Activated CD4-positive, CD25-positive, alpha-beta regulatory T cell treated with anti-CD3 and anti-CD28 coated beads, Interleukin-2, amount 50 U/mL, for 16 hours (primary cell): ENCODE measurements around the gene ALDH1A1.
"Not testable (repeated sequence)": the region's sequence is repeated elsewhere in the genome, so short reads cannot be mapped to it uniquely, and the experiment has no call there.

Experiments
- DNase-seq: peaks from one replicate; pipeline ENCODE4 v3.0.0-alpha.2; 2020; ENCODE audit warnings: low read depth, low spot score

ALDH1A1 gene

DNA sequence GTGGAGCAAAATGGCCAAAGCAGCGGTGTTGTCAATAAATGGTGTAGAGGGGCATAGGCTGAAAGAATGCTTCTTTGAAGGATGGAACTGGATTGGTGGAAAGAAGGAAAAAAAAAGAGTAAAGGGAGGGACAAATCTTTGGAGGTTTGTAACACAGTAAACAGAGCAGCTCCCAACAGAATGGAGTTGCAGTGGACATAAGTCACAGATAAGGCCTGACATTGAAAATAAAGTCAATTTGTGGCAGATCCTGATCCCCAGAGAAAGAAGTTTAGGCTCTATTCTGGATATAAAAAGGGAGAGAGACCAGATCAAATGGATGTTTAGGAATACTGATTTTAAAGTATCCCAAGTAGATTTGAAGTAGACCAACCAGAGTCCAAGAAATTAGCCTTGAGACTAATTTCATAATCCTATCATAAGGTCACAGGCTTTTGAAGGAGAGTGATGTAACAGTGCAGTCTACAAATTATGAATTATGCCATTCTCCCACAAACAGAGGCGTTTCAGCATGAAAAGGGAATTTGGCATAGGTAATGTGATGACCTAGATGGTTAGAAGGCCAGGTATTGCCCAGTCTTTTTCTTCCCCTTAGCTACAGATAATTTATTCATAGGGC, 8.9 kb downstream of the ALDH1A1 start:
- DNase-seq = no peak

GRCh38 chr9:72942451-72942850, 10.4 kb downstream of the ALDH1A1 start:
- no peak for DNase-seq

DNA sequence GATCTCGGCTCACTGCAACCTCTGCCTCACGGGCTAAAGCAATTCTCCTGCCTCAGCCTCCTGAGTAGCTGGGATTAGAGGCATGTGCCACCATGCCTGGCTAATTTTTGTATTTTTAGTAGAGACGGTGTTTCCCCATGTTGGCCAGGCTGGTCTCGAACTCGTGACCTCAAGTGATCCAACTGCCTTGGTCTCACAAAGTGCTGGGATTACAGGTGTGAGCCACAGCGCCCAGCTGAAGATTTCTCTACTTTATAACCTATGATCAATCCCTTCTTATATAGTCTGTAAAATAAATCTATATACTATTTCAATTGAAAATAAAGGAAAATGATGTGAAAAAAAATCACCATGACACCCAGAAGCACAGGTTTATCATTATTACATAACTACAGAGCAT, 13.3 kb downstream of the ALDH1A1 start:
- DNase-seq = not testable (repeated sequence)

GRCh38 chr9:72937545-72937944, 15.3 kb downstream of the ALDH1A1 start:
- DNase-seq = no peak

DNA sequence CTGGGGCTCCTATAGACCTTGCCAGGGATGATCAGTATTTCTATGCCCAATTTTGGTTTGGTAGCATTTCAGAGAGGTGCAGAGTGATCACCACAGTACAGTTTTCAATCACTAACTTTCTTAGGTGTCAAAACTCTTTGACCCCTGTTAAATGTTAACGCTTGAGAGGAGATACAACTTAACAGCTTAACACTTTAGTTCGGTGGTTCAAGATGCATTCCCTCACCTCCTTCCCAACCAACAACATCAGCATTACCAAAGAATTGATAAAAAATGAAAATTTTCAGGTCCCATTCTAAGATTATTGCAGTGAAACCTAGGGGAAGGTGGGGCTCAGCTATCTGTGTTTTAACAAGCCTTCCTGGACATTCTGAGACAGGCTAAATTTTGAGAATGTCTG, 16.2 kb downstream of the ALDH1A1 start:
- no peak for DNase-seq

DNA sequence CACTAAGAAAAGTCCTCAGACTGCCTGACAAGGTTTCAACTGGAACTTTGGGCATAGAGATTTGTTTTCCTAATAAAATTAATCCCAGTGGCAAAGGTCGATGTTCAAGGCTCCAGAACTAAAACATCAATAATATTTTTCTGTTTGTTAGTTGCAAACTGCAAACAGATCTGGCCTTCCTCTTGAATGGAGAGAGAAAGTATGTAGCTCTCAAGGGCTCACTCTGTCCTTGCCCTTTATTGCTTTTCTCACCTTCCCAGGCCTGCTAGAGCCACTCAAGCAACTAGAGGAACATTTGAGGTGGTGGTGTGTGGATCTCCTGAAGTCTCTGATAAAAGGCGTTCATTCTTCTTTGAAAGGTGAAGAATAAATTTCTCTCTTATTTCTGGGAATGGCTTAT, 16.6 kb downstream of the ALDH1A1 start:
- no peak for DNase-seq

DNA sequence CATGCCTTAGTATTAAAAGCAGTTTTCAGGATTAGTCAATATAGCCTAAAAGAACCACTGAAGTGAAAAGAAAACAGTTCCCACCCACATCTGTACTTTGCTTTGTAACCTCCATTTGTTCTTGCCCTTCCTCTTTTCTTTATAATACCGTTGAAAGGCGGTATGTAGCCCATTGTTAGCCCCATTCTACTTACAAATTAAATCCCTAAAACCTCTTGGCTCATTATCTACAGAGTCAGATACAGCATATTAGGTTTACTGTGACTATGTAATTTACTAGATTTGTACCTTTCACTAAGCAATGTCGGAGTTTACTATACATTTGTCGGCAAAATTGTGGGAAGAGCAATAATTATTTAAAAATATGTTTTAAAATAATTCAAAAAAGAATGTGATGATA, 17.3 kb downstream of the ALDH1A1 start:
- no peak for DNase-seq

GRCh38 chr9:72933730-72934665, 18.9 kb downstream of the ALDH1A1 start:
- no peak for DNase-seq

GRCh38 chr9:72932619-72933018, 20.2 kb downstream of the ALDH1A1 start:
- DNase-seq = no peak

- no peak for DNase-seq
Observed at GRCh38 chr9:72931897-72932296, 21.0 kb downstream of the ALDH1A1 start.

- DNase-seq = no peak
Observed at GRCh38 chr9:72931437-72931836, 21.4 kb downstream of the ALDH1A1 start.

DNA sequence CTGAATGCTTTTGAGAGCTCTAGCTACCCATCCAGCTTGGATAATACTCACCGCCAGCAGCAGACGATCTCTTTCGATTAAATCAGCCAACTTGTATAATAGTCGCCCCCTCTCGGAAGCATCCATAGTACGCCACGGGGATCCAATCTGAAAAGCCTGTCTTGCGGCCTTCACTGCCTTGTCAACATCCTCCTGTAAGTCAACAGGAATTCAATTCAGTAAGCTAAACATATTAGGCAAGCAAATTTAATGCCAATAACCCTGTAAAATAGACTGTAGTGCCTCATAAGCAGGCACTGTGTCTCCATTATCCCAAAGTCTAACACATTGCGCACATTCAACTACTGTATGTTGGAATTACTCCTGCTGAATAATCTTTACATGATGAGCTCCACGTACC, 22.0 kb downstream of the ALDH1A1 start:
- DNase-seq = no peak

GRCh38 chr9:72929542-72929941, 23.3 kb downstream of the ALDH1A1 start:
- DNase-seq = no peak

GRCh38 chr9:72928042-72928507, 24.8 kb downstream of the ALDH1A1 start:
- DNase-seq = no peak

- DNase-seq = no peak
Observed at GRCh38 chr9:72926506-72926905, 26.3 kb downstream of the ALDH1A1 start.

- no peak for DNase-seq
Observed at GRCh38 chr9:72925891-72926290, 27.0 kb downstream of the ALDH1A1 start.

DNA sequence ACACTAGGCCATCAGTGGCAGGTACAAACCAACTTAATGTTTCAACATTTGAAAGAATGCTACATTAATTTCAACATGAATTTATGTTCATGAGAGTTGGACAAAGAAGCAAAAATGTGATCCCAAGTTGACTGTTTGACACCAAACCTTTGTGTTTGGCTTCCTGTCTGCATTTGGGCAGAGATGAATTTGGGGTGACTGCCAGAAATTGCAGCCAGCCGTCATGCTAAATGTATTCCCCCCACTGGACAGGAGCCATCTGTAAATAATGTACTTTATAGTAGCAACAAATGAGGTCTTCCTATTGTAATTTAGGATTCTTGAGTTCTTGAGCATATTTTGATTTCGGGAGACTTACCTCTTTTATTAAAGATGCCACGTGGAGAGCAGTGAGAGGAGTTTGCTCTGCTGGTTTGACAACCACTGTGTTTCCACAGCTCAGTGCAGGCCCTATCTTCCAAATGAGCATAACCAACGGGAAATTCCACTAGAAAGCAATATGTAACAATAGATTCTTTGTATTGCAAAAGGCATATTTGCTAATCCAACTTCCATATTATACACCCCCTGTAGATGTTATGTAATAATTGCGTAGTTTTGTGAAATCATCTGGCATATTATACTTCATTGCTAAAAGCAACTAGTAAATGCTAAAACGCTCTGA, 27.6 kb downstream of the ALDH1A1 start:
- no peak for DNase-seq

DNA sequence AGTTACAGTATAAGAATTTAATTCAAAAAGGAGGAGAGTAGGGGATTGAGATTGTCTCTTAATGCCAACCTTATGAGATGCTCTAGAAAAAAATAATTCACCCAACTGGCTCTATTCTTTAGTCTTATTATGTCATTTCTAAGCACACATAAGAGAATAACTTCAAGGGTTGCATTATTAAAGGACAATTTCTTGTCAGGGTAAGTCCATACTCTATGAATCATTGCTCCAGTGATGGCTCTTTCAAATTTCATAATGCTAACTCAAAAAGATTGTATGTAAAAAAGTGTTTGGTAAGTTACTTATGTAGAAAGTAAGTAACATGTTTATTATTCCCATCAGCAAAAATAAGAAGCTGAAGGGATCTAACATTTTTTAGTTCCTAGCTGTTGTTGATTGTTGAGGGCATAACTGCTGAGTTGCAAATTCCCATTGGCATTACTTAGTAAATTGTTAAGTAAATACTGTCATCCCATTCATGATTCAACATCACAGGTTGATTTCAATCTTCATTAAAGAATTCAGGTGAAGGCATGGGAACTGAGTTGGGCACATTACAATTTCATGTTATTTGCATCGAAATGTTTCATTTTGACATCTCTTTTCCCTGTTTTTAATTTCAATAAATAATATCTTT, 28.6 kb downstream of the ALDH1A1 start:
- no peak for DNase-seq

DNA sequence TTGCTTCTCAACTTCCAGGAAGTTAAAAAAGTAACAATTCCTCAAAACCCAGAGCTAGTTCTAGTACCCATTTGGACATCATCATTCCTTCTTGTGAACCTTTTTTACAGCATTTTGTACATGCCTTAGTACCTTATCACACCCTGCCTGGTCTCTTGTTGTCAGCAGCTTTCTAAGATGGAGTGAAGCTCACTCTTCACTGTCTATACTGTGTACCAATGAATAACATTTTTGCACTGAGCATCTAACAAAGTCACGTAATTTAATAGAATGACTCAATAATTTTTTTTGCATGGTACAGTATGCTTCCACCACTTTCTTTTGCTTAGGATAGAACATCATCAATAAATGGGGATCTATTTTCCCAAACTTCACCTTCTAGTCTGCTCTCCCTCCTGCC, 29.8 kb downstream of the ALDH1A1 start:
- DNase-seq = no peak

- DNase-seq = no peak
Observed at GRCh38 chr9:72921888-72922654, 30.8 kb downstream of the ALDH1A1 start.

DNA sequence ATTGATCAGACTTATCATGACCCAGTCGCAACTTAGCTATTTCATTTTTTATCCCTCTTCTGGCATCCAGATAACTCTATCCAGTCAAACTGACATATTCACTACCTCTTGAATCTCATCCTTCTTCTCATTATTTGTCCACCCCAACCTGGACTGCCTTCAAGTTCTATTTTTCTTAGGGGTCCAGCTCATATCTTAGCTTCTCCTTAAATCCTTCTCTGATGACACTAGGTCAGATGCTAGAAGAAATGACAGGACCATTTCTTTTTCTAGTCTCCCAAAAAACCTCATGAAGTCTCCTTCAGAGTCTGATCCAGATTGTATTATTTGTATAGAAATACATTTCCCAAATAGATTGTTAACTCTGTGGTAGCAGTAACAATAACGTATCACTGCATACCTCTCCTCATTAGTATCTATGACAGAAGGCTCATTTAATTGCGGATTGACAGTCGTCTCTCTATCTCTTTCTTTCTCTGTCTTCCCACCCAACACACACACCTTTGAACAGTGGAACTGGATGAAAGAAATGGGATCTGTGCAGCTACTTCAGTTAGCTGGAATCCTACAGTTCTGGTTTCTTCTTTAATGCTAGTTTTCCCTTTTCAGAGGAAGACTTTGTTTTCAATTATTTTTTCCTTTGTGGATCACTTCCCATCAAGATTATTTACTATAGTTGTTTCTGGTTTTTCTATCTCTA, 33.5 kb downstream of the ALDH1A1 start:
- DNase-seq = no peak
